Skin of body (tissue), 2 donors: ENCODE data around the gene ACOT7. TPM values are rescaled to one million over a fixed set of nuclear protein-coding genes. Genes with fewer than 3 reads are reported as not detected.
"Not testable (repeated sequence)": the region's sequence is repeated elsewhere in the genome, so short reads cannot be mapped to it uniquely, and the experiment has no call there.

ENCODE experiments used
- DNase-seq: peaks from one replicate; lab custom pipeline; 2025; lab: John Stamatoyannopoulos, UW
- total RNA-seq: library from RNA; depleted of rRNA; stranded (reverse); fragments of >200 nt; gene quantifications from one replicate; pipeline ENCODE4 v1.2.3, GENCODE V29; 2014

ACOT7 gene, protein sequence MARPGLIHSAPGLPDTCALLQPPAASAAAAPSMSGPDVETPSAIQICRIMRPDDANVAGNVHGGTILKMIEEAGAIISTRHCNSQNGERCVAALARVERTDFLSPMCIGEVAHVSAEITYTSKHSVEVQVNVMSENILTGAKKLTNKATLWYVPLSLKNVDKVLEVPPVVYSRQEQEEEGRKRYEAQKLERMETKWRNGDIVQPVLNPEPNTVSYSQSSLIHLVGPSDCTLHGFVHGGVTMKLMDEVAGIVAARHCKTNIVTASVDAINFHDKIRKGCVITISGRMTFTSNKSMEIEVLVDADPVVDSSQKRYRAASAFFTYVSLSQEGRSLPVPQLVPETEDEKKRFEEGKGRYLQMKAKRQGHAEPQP
- total RNA-seq = 10.0 TPM

GRCh38 chr1:6393400-6394187 is at the start of gene ACOT7:
Gene ACOT7 (minus strand): TSS chr1:6393767. CDS start chr1:6393399, 368 bp downstream.
- peak; percentile 80 for DNase-seq

DNA sequence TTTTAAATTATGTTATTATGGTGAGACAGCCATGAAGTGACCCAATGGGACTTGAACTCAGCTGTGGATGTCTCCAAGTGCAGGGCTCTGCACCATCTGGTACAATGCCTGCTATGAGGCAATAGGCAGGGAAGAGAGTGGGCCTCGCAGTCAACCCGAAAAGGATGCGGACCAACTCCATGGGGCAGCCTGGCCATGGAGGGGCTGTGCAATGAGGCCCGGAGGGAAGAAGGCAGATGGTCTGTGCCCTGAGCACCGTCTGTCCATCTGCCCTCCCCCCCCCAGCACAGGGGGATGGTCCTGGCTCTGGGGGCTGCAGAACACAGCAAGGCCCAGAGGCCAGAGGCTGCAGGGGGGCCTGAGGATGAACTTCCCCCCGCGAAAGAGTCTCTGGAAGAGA is 48.0 kb upstream of the ACOT7 start:
- DNase-seq = no peak

DNA sequence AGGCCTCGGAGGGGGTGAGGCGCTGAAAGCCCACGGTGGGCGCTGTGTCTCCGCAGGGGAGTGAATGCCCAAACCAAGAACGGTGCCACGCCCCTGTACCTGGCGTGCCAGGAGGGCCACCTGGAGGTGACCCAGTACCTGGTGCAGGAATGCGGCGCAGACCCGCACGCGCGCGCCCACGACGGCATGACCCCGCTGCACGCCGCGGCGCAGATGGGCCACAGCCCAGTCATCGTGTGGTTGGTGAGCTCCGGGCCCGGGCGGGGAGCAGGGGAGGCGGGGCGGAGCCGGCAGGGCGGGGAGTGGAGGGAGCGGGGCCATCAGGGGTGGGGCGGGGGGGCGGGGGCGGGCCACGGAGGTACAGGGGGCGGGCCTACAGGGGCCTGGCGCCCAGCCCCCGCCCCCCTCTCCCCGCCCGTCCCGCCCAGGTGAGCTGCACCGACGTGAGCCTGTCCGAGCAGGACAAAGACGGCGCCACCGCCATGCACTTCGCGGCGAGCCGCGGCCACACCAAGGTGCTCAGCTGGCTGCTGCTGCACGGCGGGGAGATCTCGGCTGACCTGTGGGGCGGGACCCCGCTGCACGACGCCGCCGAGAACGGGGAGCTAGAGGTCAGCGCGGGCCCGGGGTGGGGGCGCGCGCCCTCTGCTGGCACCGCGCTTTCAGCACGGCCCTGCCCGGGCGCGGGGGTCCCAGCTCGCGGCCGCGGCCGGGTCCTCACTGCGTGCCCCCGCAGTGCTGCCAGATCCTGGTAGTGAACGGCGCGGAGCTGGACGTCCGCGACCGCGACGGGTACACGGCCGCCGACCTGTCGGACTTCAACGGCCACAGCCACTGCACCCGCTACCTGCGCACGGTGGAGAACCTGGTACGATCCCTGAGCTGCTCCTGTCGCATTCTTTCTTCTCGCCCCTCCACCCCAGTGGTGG is 46.9 kb upstream of the ACOT7 start:
- DNase-seq = no peak

GRCh38 chr1:6438047-6438525 is 44.5 kb upstream of the ACOT7 start:
- DNase-seq = no peak

DNA sequence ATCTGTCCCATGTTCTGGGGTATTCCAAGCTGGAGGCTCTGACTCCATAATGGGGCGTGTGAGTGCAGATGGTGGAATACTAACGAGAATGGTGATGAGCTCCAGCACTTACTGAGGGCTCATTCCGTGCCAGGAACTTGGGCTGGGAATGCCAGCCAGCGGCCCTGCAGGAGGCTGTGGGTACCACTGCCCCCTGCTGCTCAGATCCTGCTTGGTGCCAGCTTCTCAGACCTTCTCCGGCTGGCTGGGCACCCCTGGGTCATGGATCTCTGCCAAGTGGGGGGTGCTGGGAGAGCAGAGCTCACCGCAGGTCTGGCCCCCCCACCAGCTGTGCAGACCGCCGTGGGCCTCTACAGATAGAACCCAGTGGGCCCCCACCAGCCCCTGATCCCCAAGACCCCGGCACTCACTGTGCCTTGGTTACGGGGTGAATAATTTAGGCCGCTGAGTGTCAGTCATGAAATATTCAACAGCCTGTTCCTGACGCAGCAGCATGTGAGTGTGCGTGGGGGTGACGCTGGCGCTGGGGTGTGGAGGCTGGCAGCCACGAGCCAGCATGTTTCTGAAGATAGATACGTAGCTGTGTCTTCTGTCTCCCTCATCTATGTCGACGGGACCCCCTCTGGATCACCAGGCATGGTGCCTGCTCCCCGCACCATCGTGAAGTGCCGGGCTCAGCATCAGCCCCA is 43.6 kb upstream of the ACOT7 start:
- DNase-seq = not testable (repeated sequence)

GRCh38 chr1:6436277-6436676 is 42.7 kb upstream of the ACOT7 start:
- DNase-seq = not testable (repeated sequence)

DNA sequence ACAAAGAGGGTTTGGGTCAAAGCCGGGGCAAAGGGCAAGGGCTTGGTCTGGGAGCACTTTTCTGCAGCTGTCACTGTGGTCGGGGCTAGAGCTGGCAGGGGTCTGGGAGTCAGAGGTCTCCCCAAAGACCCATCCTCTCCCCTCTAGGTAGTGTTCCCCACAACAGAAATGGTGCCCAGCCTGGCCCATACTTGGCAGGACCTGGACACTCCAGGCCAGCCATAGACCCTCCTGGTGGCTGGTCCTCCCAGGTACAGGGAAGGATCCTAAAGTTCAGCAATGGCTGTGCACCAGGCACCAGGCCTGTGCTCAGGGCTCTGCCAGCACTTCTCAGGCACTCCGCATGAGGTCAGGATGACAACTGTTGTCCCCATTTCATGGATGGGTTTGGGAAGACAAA is 42.0 kb upstream of the ACOT7 start:
- DNase-seq = no peak

DNA sequence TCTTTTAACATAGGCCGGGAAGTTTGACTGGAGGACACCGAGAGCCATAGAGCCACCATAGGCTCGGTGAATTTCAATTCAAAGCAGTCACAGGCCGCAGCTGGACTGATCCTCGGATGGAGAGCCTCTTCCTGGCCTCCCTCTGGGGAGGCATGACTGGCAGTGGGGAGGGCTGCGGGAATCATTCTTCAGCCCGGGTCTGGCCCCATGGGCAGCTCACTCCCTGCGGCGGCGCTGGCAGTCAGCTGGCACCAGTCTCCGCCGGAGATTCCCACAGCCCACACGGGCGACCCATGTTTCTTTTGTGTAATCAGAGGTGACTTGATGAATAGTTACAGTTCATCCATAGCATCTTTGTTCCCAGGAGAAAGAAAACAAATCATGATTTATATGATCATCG is 41.6 kb upstream of the ACOT7 start:
- DNase-seq = no peak

DNA sequence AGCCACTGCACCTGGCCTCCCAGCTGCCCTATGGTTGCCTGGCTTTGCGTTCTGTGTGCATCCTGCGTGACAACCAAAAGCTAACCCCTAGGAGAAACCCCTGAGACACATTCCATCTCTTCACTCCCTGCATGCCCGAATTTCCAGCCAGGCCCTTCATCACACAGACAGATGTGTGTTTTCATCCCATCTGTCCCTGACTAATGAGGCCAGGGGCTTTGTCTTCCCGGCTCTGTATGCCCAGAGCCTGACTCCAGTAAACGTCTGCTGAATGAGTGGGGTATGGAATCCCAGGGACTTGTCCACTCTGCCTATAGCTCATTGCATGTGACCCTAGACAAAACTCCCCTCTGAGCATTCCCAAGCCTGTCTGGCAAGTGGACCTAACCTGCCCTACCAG is 40.6 kb upstream of the ACOT7 start:
- DNase-seq = no peak

GRCh38 chr1:6431645-6432579 is 38.3 kb upstream of the ACOT7 start:
- DNase-seq = not testable (repeated sequence)

DNA sequence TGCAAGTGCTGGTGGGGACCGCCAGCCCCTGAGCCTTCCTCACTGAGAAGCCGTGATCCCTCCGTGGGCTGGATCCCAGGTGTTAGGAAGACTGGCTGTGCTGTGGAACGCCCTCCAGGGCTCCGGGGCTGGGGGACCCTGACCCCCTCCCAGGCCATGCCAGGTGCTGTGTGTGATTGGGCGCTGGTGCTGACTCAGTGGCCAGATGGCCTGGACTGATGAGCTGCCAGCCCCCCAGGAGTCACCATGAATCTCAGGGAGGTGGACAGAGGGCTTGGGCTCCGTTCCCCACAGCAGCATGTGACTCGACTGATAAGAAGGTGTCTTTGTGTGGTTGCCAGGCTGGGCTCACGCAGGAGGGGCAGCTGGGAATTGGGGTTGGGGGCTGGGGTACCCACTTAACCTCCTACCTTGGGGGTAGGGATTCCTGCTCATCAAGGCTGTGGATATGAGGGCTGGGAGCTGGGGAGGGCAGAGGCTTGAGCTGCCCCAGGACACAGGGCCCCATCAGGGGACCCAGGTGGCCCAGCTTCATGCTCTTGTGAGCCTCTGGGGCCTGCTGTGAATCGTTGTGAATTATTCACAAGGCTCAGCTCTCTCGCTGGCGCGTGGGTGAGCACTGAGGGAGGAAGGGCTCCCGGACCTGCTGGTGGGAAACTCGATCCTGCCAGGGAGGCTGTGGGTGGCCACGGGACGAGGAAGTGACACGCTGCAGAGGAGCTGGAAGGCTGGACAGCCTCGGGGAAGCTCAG is 36.3 kb upstream of the ACOT7 start:
- not testable (repeated sequence) for DNase-seq

GRCh38 chr1:6428453-6428852 is 34.9 kb upstream of the ACOT7 start:
- DNase-seq = not testable (repeated sequence)

DNA sequence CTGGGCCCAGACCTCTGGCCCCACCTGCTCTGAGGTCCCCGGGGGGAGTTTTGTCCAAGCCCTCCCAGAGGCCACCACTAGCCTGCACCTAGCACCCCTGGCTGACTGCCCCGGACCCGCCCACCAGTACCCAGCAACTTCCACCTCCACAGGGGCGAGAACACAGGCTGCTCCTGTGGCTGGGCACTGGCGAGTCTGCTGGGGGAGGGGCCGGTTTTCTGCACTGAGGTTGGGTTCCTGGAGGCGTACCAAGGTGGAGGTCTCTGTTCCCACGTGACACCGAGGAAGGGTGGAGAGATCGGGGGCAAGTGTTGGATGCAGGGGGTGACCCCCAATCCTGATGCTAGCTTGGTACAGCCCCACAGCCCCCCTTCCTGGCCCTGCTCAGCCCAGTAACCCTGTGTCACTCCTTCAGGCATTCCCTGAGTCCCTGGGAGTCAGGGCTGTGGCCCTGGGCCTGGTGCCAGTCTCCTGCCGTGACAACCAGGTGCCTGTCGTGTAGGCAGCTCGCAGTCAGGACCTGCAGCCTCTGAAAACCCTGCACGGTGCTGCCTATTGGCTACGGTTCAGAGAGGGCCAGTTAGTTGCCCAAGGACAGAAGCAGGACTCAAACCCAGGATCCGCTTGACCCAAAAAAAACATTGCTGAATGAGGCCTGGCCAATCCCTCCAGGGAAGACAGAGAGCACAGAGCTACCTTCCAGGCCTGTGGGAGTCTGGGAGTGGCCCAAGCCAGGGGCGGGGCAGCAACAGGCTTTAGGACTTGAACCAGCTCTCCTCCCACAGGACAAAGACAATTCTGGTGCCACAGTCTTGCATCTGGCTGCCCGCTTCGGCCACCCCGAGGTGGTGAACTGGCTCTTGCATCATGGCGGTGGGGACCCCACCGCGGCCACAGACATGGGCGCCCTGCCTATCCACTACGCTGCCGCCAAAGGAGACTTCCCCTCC is 34.1 kb upstream of the ACOT7 start:
- no peak for DNase-seq

DNA sequence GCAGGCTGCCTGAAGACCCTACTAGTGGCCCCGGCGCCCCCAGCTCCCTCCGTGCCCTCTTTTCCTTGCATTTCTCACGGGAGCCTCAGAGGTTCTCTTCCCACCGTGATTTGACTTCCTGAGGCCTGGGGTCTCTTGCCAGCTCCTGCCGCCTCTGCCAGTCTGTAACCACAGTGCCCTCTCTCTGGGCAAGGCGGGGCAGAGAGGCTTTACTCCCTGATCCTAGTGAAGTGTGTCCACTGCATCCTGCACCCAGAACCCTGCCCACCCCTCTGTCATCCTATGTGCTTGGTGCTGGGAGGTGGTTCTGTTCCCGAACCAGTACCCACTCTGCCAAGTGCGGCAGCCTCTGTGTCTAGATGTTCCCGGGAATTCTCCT is 33.4 kb upstream of the ACOT7 start:
- DNase-seq = no peak

DNA sequence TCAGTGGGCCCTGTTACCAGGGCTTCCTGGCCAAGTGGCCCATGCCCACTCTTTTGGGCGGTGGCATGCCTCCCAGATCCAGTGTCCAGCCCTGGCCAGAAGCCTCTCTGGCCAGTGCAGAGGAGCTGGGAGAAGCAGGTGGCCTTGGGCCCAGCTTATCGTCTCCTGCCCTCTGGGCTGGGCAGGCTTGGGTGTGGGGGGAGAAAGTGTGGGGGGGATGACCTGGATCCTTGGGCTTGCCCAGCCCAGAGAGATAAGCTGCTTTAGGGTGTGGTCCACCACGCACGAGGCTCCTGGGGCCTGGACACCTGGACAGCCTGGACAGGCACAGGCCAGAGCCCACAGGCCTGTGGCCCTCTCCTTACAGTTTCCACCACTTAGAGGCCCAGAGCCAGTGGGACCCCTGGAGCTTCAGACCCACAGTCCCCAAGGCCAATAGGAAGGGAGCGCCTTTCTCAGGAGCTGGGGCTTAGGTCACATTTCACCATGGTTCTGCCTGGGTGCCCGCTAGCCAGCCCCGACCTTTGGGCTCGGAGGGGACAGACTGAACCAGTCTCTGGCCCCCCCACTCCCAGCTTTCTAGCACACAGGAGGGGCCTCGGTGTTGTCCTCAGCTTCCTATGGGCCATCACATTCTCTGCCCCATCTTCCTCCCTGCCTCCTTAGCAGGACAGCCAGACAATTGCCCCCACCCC is 32.9 kb upstream of the ACOT7 start:
- DNase-seq = no peak

DNA sequence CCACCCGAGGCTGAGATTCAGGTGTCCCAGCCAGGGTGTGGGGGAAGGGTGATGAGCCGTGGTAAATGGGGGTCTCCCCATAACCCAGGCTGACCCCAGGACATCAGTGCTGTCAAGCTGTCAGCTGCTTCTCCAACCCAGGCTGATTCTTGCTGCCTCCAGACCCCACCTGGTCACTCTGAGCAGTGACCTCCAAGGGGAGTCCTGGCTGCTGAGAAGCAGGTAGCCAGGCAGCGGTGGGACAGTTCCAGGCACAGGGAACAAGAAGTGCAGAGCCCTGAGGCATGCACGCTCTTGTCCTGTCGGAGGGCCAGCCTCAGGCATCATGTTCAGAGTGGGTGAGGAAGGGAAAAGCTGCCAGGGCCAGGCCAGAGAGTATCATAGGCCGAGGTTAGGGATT is 32.1 kb upstream of the ACOT7 start:
- DNase-seq = no peak
